HCT116 (cell line): ENCODE data around the gene SEC24C.

Experiments used
- CEBPB ChIP-seq: IDR thresholded peaks from 2 replicates; pipeline ENCODE4 v1.6.1; 2012; ENCODE audit warnings: low read depth
- CTCF ChIP-seq, 3 experiments: fragments of 200-600 bp in 1 of 3; sonication (generic) in 1 of 3; IDR thresholded peaks in 2 of 3; conservative IDR thresholded peaks in 1 of 3; 2 replicates each; pipeline ENCODE4 v1.5.1; 2012 to 2017; ENCODE audit warnings: low read depth in 2 of 3, low read length in 2 of 3, antibody characterized with exemption in 1 of 3, borderline replicate concordance in 1 of 3, control low read depth in 1 of 3, mild to moderate bottlenecking in 1 of 3, mixed read lengths in 1 of 3, mixed run types in 1 of 3, moderate library complexity in 1 of 3; ENCODE audit not compliant: insufficient read depth in 1 of 3
- POLR2AphosphoS5 ChIP-seq: IDR thresholded peaks from 2 replicates; pipeline ENCODE4 v1.6.1; 2011; ENCODE audit warnings: mild to moderate bottlenecking, low read depth, low read length, moderate library complexity
- RAD21 ChIP-seq: IDR thresholded peaks from 2 replicates; pipeline ENCODE4 v1.6.1; 2012; ENCODE audit warnings: low read depth, mild to moderate bottlenecking
- ZNF274 ChIP-seq: fragments of 200-500 bp; sonication (Bioruptor generic); IDR thresholded peaks from 2 replicates; pipeline ENCODE4 v1.6.1; 2014; ENCODE audit warnings: mild to moderate bottlenecking, low read depth, low read length, inconsistent platforms

DNA sequence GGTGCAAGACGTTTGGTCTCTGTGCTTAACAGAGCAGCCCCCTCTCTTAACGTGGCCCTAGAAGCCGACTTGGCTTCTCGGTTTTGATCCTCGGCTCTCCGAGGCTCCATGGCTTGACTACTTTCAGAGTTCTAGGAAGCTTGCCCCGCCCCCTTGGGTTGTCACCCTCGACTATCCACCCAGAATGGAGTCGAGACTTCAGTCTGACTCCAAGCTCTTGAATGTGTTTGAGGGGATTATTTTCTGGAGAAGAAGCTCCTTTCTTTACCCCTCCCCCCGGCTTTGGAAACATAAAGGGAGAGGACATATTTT, 448 bp downstream of the SEC24C start:
- TF ChIP-seq CTCF (IDR thresholded peaks at IDR 0.05 in 2 of 3, conservative IDR thresholded peaks at IDR 0.05 in 1 of 3; ENCODE audit: borderline replicate concordance in 1 of 3, insufficient read depth in 1 of 3, low read depth in 2 of 3, low read length in 2 of 3) (no peak), ZNF274 (no peak), CEBPB (no peak), POLR2AphosphoS5 (no peak), RAD21 (no peak)
